Measurements from ENCODE around the gene DLGAP4. TPM values are rescaled to one million over a fixed set of nuclear protein-coding genes. Genes with fewer than 3 reads are reported as not detected.

Gene DLGAP4
- total and polyA plus RNA-seq, 9 of the 15 experiments (the other 6 are each of a cell fraction or from before 2014, with no cell fraction given): 0.31 to 34.1 (median 4.5) TPM

DNA sequence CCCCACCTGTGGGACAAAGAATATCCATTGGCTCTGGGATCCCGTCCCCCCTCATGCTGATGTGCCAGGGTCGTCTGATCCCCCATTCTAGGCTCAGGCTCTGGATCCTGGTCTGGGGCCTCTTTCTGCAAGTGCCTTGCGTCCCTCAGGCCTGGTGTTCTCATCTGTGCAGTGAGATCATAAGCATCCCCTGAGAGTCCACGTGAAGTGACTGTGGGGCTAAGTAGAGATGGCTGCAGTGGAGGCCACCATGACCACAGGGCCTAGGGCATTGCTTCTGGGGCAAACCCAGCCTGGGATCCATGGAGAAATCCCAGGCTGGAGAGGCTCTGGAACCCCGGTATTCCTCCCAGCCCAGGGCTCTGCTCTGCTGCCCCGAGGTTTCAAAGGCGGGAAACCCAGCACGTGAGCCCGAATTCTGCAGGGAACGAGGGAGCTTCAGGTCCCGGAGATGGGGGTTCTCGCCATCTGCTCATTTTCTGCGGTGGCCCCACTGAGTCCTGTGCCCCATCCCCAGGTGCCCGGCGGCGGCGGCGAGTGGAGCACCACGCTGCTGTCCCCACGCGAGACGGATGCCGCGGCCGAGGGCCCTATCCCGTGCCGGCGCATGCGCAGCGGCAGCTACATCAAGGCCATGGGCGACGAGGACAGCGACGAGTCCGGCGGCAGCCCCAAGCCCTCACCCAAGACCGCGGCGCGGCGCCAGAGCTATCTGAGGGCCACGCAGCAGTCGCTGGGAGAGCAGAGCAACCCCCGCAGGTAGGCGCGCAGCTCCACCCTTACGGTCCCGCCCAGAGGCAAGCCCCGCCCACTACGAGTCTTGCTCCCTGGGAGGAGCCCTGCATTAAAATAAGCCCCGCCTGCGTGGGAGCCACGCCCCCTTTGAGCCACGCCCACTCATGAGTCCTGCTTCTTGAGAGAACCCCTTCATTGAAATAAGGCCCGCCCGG lies 129.7 kb downstream of the DLGAP4 start:
- Histone ChIP-seq H3K36me3 (ENCODE audit: control insufficient read depth, insufficient read depth, low read length) (no peaks in the 10 kb centered on the region), H3K9me1 (ENCODE audit: control insufficient read depth, insufficient read depth, low read length) (no peaks in the 10 kb centered on the region), H3K4me1 (replicated peaks in 1 of 2; ENCODE audit: control insufficient read depth in 2 of 2, insufficient read depth in 2 of 2, low read length in 2 of 2) (peaks cover 5 to 27% of the 10 kb centered on the region in 2 experiments; a peak in 3 of 5 replicates), H3K79me2 (ENCODE audit: control insufficient read depth, insufficient read depth, low read length) (no peaks in the 10 kb centered on the region), H3K4me2 (ENCODE audit: insufficient read depth, low read length) (peak overlapping the region; percentile 72), H3K27ac (ENCODE audit: extremely low read depth, low read depth, low read length) (no peak overlapping the region), H3K4me3 (peak overlapping the region; percentile 24; the same call in 1 of the 2 replicates), H3K9me3 (replicated peaks; ENCODE audit: control insufficient read depth, insufficient read depth, low read depth, low read length) (no peaks in the 10 kb centered on the region), H2AFZ (ENCODE audit: low read depth, low read length) (peak overlapping the region; percentile 92), H3K27me3 (ENCODE audit: control insufficient read depth in 2 of 2, insufficient read depth in 2 of 2, low read length in 2 of 2) (peaks cover 8 to 52% of the 10 kb centered on the region in 2 experiments; a peak in 3 of 5 replicates), H4K20me1 (replicated peaks; ENCODE audit: control insufficient read depth, insufficient read depth, low read length) (peaks cover 11% of the 10 kb centered on the region), H3K9ac (ENCODE audit: insufficient read depth in 1 of 2, low read depth in 2 of 2, low read length in 2 of 2) (peak overlapping the region in 1 of 2 experiments; percentile 87; a peak in 2 of 4 replicates)
- ChIA-PET POLR2A (interaction anchor here (0.5 to 1.3 kb wide), 7 partner anchors 10 to 1380 kb away, joined by 3 to 5 read pairs (median 3); no protein-coding TSS in a partner anchor), CTCF (ENCODE audit: low intra/inter-chr PET ratio) (interaction anchor here (0.6 to 1.2 kb wide), 2 partner anchors 233 to 1280 kb away, joined by 3 to 4 read pairs; no protein-coding TSS in a partner anchor)
- ATAC-seq: peak; percentile 99
- 6% methylated on average over 45 of the region's 56 CpGs for WGBS (ENCODE audit: insufficient coverage, low coverage, missing lambda C conversion rate)
- in situ Hi-C loops (cut with MboI) (loop anchor here (25.0 kb wide), 2 partner anchors 224 to 449 kb away; no protein-coding TSS in a partner anchor), intact Hi-C loops (cut with micrococcal nuclease) (loop anchor here (5.0 to 10.0 kb wide), 2 partner anchors 109 to 439 kb away; partner anchors contain the start of gene MYL9)
- BruUV-seq (replicated peaks): no TSS peak
- peak; percentile 97 to 99 (median 98) for DNase-seq (ENCODE audit: extremely low read depth in 1 of 4, low spot score in 3 of 4)
- FAIRE-seq: peak; percentile 99
- TF ChIP-seq ZNF408 (CRISPR knock-in tag; IDR thresholded peaks at IDR 0.05; ENCODE audit: low read depth) (no peak), DIDO1 (tag; IDR thresholded peaks at IDR 0.05; ENCODE audit: low read depth) (no peak), MEF2A (IDR thresholded peaks at IDR 0.05; ENCODE audit: control insufficient read depth, low read depth, low read length) (no peak), ZNF551 (CRISPR knock-in tag; IDR thresholded peaks at IDR 0.05) (no peak), ZNF507 (tag; conservative IDR thresholded peaks at IDR 0.05) (no peak), FOSL1 (tag; conservative IDR thresholded peaks at IDR 0.05) (no peak), ZNF586 (CRISPR knock-in tag; conservative IDR thresholded peaks at IDR 0.05) (no peak), ZNF561 (CRISPR knock-in tag; conservative IDR thresholded peaks at IDR 0.05) (no peak), RBM22 (IDR thresholded peaks at IDR 0.05; ENCODE audit: low read depth, low read length, poor library complexity, severe bottlenecking) (no peak), SNIP1 (IDR thresholded peaks at IDR 0.05; ENCODE audit: low read depth) (no peak), ETV5 (CRISPR knock-in tag; IDR thresholded peaks at IDR 0.05; ENCODE audit: low read depth) (no peak; the same call in 1 of the 2 replicates), ZNF41 (CRISPR knock-in tag; conservative IDR thresholded peaks at IDR 0.05) (no peak), FOXA1 (IDR thresholded peaks at IDR 0.05; ENCODE audit: borderline replicate concordance) (no peak), CREM (IDR thresholded peaks at IDR 0.05; ENCODE audit: low read depth) (peak; percentile 70), ERF (CRISPR knock-in tag; IDR thresholded peaks at IDR 0.05) (no peak), SIN3B (IDR thresholded peaks at IDR 0.05; ENCODE audit: low read depth) (no peak)
- TF ChIP-seq, protein P1, sequence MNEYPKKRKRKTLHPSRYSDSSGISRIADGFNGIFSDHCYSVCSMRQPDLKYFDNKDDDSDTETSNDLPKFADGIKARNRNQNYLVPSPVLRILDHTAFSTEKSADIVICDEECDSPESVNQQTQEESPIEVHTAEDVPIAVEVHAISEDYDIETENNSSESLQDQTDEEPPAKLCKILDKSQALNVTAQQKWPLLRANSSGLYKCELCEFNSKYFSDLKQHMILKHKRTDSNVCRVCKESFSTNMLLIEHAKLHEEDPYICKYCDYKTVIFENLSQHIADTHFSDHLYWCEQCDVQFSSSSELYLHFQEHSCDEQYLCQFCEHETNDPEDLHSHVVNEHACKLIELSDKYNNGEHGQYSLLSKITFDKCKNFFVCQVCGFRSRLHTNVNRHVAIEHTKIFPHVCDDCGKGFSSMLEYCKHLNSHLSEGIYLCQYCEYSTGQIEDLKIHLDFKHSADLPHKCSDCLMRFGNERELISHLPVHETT (CRISPR knock-in tag; conservative IDR thresholded peaks at IDR 0.05 in 1 of 2, IDR thresholded peaks at IDR 0.05 in 1 of 2): no peak
- TF ChIP-seq, protein P2, sequence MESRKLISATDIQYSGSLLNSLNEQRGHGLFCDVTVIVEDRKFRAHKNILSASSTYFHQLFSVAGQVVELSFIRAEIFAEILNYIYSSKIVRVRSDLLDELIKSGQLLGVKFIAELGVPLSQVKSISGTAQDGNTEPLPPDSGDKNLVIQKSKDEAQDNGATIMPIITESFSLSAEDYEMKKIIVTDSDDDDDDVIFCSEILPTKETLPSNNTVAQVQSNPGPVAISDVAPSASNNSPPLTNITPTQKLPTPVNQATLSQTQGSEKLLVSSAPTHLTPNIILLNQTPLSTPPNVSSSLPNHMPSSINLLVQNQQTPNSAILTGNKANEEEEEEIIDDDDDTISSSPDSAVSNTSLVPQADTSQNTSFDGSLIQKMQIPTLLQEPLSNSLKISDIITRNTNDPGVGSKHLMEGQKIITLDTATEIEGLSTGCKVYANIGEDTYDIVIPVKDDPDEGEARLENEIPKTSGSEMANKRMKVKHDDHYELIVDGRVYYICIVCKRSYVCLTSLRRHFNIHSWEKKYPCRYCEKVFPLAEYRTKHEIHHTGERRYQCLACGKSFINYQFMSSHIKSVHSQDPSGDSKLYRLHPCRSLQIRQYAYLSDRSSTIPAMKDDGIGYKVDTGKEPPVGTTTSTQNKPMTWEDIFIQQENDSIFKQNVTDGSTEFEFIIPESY (CRISPR knock-in tag; IDR thresholded peaks at IDR 0.05): no peak

Measured in K562 (cell line).